Ishikawa (cell line): ENCODE data around the gene LPAR1.

Experiments
- CREB1 ChIP-seq: IDR thresholded peaks from 2 replicates; pipeline ENCODE4 v1.6.1; 2012; ENCODE audit warnings: low read depth
- EGR1 ChIP-seq: IDR thresholded peaks from 2 replicates; pipeline ENCODE4 v1.6.1; 2012
- TAF1 ChIP-seq: IDR thresholded peaks from 2 replicates; pipeline ENCODE4 v1.6.1; 2012; ENCODE audit warnings: low read depth, mild to moderate bottlenecking
- TCF12 ChIP-seq: IDR thresholded peaks from 2 replicates; pipeline ENCODE4 v1.6.1; 2012; ENCODE audit warnings: low read depth
- TEAD4 ChIP-seq: IDR thresholded peaks from 2 replicates; pipeline ENCODE4 v1.6.1; 2012
- TF ChIP-seq, protein P1 (sequence below): IDR thresholded peaks from 2 replicates; pipeline ENCODE4 v1.6.1; 2012; ENCODE audit warnings: low read depth, mild to moderate bottlenecking

- no peak for TF ChIP-seq TEAD4
- TF ChIP-seq CREB1 = no peak
- no peak for TF ChIP-seq TAF1
- no peak for TF ChIP-seq EGR1
- TF ChIP-seq TCF12 = no peak
- TF ChIP-seq, protein P1, sequence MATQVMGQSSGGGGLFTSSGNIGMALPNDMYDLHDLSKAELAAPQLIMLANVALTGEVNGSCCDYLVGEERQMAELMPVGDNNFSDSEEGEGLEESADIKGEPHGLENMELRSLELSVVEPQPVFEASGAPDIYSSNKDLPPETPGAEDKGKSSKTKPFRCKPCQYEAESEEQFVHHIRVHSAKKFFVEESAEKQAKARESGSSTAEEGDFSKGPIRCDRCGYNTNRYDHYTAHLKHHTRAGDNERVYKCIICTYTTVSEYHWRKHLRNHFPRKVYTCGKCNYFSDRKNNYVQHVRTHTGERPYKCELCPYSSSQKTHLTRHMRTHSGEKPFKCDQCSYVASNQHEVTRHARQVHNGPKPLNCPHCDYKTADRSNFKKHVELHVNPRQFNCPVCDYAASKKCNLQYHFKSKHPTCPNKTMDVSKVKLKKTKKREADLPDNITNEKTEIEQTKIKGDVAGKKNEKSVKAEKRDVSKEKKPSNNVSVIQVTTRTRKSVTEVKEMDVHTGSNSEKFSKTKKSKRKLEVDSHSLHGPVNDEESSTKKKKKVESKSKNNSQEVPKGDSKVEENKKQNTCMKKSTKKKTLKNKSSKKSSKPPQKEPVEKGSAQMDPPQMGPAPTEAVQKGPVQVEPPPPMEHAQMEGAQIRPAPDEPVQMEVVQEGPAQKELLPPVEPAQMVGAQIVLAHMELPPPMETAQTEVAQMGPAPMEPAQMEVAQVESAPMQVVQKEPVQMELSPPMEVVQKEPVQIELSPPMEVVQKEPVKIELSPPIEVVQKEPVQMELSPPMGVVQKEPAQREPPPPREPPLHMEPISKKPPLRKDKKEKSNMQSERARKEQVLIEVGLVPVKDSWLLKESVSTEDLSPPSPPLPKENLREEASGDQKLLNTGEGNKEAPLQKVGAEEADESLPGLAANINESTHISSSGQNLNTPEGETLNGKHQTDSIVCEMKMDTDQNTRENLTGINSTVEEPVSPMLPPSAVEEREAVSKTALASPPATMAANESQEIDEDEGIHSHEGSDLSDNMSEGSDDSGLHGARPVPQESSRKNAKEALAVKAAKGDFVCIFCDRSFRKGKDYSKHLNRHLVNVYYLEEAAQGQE = no peak
These were observed 3.9 kb downstream of the LPAR1 start for GRCh38 chr9:111034170-111034897.
